Measurements from ENCODE around the gene SLC1A3. TPM values are rescaled to one million over a fixed set of nuclear protein-coding genes. Genes with fewer than 3 reads are reported as not detected.

Gene SLC1A3
- total RNA-seq, 1 experiment from 2014 or later, result 18.6 TPM

GRCh38 chr5:36675282-36675681, 68.9 kb downstream of the SLC1A3 start:
- no peak overlapping the region for H3K56ac ChIP-seq (ENCODE audit: insufficient read length, low read depth, low read length)
- H2AFZ ChIP-seq (ENCODE audit: low read length), result no peak overlapping the region
- H3K9ac ChIP-seq (ENCODE audit: extremely low read depth, insufficient read length, low read length), result no peak overlapping the region
- H2BK5ac ChIP-seq (ENCODE audit: insufficient read length, low read length), result no peak overlapping the region
- H2BK120ac ChIP-seq (ENCODE audit: low read depth, low read length, poor library complexity, severe bottlenecking), result no peak overlapping the region
- TF ChIP-seq CTCF (conservative IDR thresholded peaks at IDR 0.05), result no peak
- no peaks in the 10 kb centered on the region for H4K20me1 ChIP-seq (ENCODE audit: control insufficient read depth, insufficient read depth, insufficient read length)
- 0 out of 4 replicates have a peak, but pooled peaks cover 0 to 10% of the 10 kb centered on the region in 2 experiments for H3K4me1 Mint-ChIP-seq
- no peaks in the 10 kb centered on the region for H3K9me3 ChIP-seq (ENCODE audit: control insufficient read depth, low read depth, low read length)
- H3K27me3 ChIP-seq (ENCODE audit: insufficient read depth, low read length), result no peaks in the 10 kb centered on the region
- no peak overlapping the region for H3K4ac ChIP-seq (ENCODE audit: low read depth, low read length)
- no peak overlapping the region for H3K27ac Mint-ChIP-seq
- H3K23me2 ChIP-seq (ENCODE audit: insufficient read length, low read depth, low read length, poor library complexity, severe bottlenecking), result no peaks in the 10 kb centered on the region
- no peak overlapping the region for H2BK20ac ChIP-seq (ENCODE audit: low read depth, low read length, poor library complexity, severe bottlenecking)
- DNase-seq, result no peak
- H3K9me3 Mint-ChIP-seq, result no peaks in the 10 kb centered on the region
- H3K23ac ChIP-seq (ENCODE audit: insufficient read length, low read depth, low read length), result no peak overlapping the region
- no peak overlapping the region for H3K14ac ChIP-seq (ENCODE audit: insufficient read depth, low read length)
- no peaks in the 10 kb centered on the region for H3K27me3 Mint-ChIP-seq (ENCODE audit: low read depth)
- H3K27ac ChIP-seq (ENCODE audit: insufficient read length, low read depth, low read length), result no peak overlapping the region
- H4K8ac ChIP-seq (replicated peaks; ENCODE audit: insufficient read length, low read depth, low read length), result no peak overlapping the region
- WGBS (ENCODE audit: extremely low coverage, insufficient read length, low lambda C conversion rate), result no CpG with 5 or more reads among the region's 3 CpGs
- no peaks in the 10 kb centered on the region for H3K79me2 ChIP-seq (ENCODE audit: insufficient read depth, low read length)
- H3K18ac ChIP-seq (ENCODE audit: insufficient read length, low read depth, low read length), result no peak overlapping the region
- peaks cover 0 to 10% (median 2%) of the 10 kb centered on the region in 3 experiments; a peak in 2 of 7 replicates for H3K36me3 Mint-ChIP-seq (ENCODE audit: insufficient read depth in 1 of 3, low read depth in 3 of 3)
- no peak overlapping the region for H4K5ac ChIP-seq (ENCODE audit: insufficient read length, low read depth, low read length)
- no peaks in the 10 kb centered on the region for H3K4me1 ChIP-seq (ENCODE audit: insufficient read depth, low read length)
- no peak overlapping the region for H2BK12ac ChIP-seq (ENCODE audit: insufficient read length, low read depth, low read length)
- no peak overlapping the region for H2BK15ac ChIP-seq (ENCODE audit: low read depth, low read length)
- no peak overlapping the region for H2AK5ac ChIP-seq (ENCODE audit: insufficient read length, low read length)
- H3T11ph ChIP-seq (ENCODE audit: low read length), result no peak overlapping the region
- no peak overlapping the region for H3K4me3 Mint-ChIP-seq
- no peaks in the 10 kb centered on the region for H3K79me1 ChIP-seq (ENCODE audit: insufficient read depth, low read depth, low read length, poor library complexity, severe bottlenecking)
- no peak overlapping the region for H4K91ac ChIP-seq (ENCODE audit: insufficient read length, low read depth, low read length)
- no peak overlapping the region for H3K4me2 ChIP-seq (ENCODE audit: insufficient read depth, insufficient read length, low read length)

Data from H9 (cell line).